Measurements from ENCODE around the gene GRB7. TPM values are rescaled to one million over a fixed set of nuclear protein-coding genes. Genes with fewer than 3 reads are reported as not detected.
A peak's percentile ranks its signal among the peaks of the same experiment; 100 is the strongest.

GRB7 gene
- polyA plus RNA-seq, 1 donor (not counting 4 experiments of a cell fraction or from before 2014, with no cell fraction given) = 4.2 TPM

GRCh38 chr17:39701784-39702422 lies 35.8 kb upstream of the GRB7 start:
- Histone ChIP-seq H3K36me3 (ENCODE audit: control insufficient read depth in 2 of 2, extremely low read depth in 1 of 2, insufficient read depth in 2 of 2, low read length in 2 of 2) (no peaks in the 10 kb centered on the region), H3K4me3 (ENCODE audit: control insufficient read depth in 2 of 3, extremely low read depth in 1 of 3, insufficient read depth in 2 of 3, low read depth in 1 of 3, low read length in 3 of 3) (no peak overlapping the region), H3K9me3 (ENCODE audit: control insufficient read depth, low read depth, low read length) (no peaks in the 10 kb centered on the region), H3K79me2 (ENCODE audit: control insufficient read depth, insufficient read depth, low read length) (peaks cover 22% of the 10 kb centered on the region), H3K4me2 (ENCODE audit: control insufficient read depth, extremely low read depth, insufficient read depth, low read depth, low read length) (peak overlapping the region; percentile 80), H2AFZ (ENCODE audit: control insufficient read depth, low read length) (no peak overlapping the region), H3K4me1 (ENCODE audit: control insufficient read depth, extremely low read depth, insufficient read depth, low read length) (peaks cover 38% of the 10 kb centered on the region), H3K27ac (ENCODE audit: control insufficient read depth, insufficient read depth, low read length) (no peak overlapping the region), H3K9ac (ENCODE audit: control insufficient read depth, extremely low read depth, insufficient read depth, low read length) (no peak overlapping the region), H4K20me1 (ENCODE audit: control insufficient read depth, extremely low read depth, insufficient read depth, low read length) (no peaks in the 10 kb centered on the region), H3K27me3 (ENCODE audit: control insufficient read depth, extremely low read depth, insufficient read depth, low read length) (no peaks in the 10 kb centered on the region), H3K9me1 (ENCODE audit: control insufficient read depth, extremely low read depth, insufficient read depth, low read length) (peaks cover 4% of the 10 kb centered on the region)
- dilution Hi-C loops (cut with MboI; ENCODE audit: extremely low pct_ligation_motif_present, low sequenced_read_pairs) = no loop called here
- DNase-seq (ENCODE audit: low read depth, low spot score) (no peak), FAIRE-seq (peak; percentile 64)
- no peak for TF ChIP-seq EZH2 (IDR thresholded peaks at IDR 0.05; ENCODE audit: low read length)
- TF ChIP-seq CTCF (optimal IDR thresholded peaks at IDR 0.05 in 1 of 3, IDR thresholded peaks at IDR 0.05 in 1 of 3, conservative IDR thresholded peaks at IDR 0.05 in 1 of 3; ENCODE audit: extremely low read depth in 1 of 3, insufficient read depth in 2 of 3, low read length in 3 of 3) = no peak

- peaks cover 22% of the 10 kb centered on the region for H3K79me2 ChIP-seq (ENCODE audit: control insufficient read depth, insufficient read depth, low read length)
- no peaks in the 10 kb centered on the region for H3K27me3 ChIP-seq (ENCODE audit: control insufficient read depth, extremely low read depth, insufficient read depth, low read length)
- dilution Hi-C loops (cut with MboI; ENCODE audit: extremely low pct_ligation_motif_present, low sequenced_read_pairs) = no loop called here
- peaks cover 0 to 7% of the 10 kb centered on the region in 2 experiments for H3K36me3 ChIP-seq (ENCODE audit: control insufficient read depth in 2 of 2, extremely low read depth in 1 of 2, insufficient read depth in 2 of 2, low read length in 2 of 2)
- no peak overlapping the region for H3K4me3 ChIP-seq (ENCODE audit: control insufficient read depth in 2 of 3, extremely low read depth in 1 of 3, insufficient read depth in 2 of 3, low read depth in 1 of 3, low read length in 3 of 3)
- H4K20me1 ChIP-seq (ENCODE audit: control insufficient read depth, extremely low read depth, insufficient read depth, low read length) = no peaks in the 10 kb centered on the region
- no peak overlapping the region for H3K9ac ChIP-seq (ENCODE audit: control insufficient read depth, extremely low read depth, insufficient read depth, low read length)
- DNase-seq (ENCODE audit: low read depth, low spot score) (no peak), FAIRE-seq (no peak)
- TF ChIP-seq CTCF (optimal IDR thresholded peaks at IDR 0.05 in 1 of 3, IDR thresholded peaks at IDR 0.05 in 1 of 3, conservative IDR thresholded peaks at IDR 0.05 in 1 of 3; ENCODE audit: extremely low read depth in 1 of 3, insufficient read depth in 2 of 3, low read length in 3 of 3) = no peak
- TF ChIP-seq EZH2 (IDR thresholded peaks at IDR 0.05; ENCODE audit: low read length) = no peak
- peaks cover 40% of the 10 kb centered on the region for H3K4me1 ChIP-seq (ENCODE audit: control insufficient read depth, extremely low read depth, insufficient read depth, low read length)
- no peak overlapping the region for H2AFZ ChIP-seq (ENCODE audit: control insufficient read depth, low read length)
- no peak overlapping the region for H3K27ac ChIP-seq (ENCODE audit: control insufficient read depth, insufficient read depth, low read length)
- H3K9me1 ChIP-seq (ENCODE audit: control insufficient read depth, extremely low read depth, insufficient read depth, low read length) = peaks cover 4% of the 10 kb centered on the region
- H3K9me3 ChIP-seq (ENCODE audit: control insufficient read depth, low read depth, low read length) = no peaks in the 10 kb centered on the region
- no peak overlapping the region for H3K4me2 ChIP-seq (ENCODE audit: control insufficient read depth, extremely low read depth, insufficient read depth, low read depth, low read length)
Observed at GRCh38 chr17:39702901-39703893, 34.5 kb upstream of the GRB7 start.
